Stimulated activated naive CD4-positive, alpha-beta T cell treated with Interleukin-2 at 50 U/mL for 16 hours (primary cell): ENCODE data around the gene TOM1L2.
"Not testable (repeated sequence)": the region's sequence is repeated elsewhere in the genome, so short reads cannot be mapped to it uniquely, and the experiment has no call there.

ENCODE experiments used
- DNase-seq: peaks from one replicate; lab custom pipeline; 2025; lab: John Stamatoyannopoulos, UW

Gene TOM1L2

GRCh38 chr17:17924131-17924856, 47.9 kb downstream of the TOM1L2 start:
- DNase-seq: no peak

- no peak for DNase-seq
Measured at GRCh38 chr17:17922070-17922614, 50.1 kb downstream of the TOM1L2 start.

DNA sequence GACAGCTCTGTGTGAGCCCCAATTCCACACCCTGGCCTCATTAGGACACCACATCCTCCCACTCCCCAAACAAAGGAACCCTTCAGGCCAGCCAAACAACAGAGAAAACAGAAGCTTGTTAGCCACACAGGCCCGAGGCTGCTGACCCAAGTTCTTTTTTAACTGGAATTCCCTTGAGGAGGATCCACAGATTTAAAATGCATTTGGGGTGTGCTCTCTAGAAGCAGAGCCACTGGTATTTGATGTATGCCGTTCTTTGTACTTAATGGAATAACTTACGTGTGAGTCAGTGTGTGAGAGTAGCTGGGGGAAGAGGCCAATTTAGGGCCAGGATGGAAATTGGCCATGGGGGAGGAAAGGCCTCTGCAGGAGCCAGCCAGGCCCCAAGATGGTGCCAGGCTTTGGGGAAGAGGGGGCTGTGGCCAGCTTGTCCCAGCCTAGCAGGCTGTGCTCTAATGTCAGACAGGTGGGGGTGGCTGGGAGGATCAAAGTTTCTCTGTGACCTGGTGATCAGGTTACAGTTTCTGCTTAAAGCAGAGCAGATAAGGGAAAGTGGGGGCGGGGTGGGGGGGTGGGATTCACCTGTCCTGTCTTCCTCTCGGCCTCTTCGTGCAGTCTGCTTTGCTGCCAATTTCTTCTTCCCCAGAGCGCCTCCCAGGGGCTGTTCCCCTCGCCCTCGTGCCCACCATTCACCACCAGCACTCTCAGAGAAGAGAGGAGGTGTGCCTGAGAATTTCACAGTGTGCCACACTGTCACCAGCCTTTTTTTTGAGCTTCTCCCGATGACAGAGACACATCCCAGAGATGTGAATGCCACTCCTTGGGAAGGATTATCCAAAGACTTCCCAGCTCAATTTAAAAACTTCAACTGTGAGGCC, 50.8 kb downstream of the TOM1L2 start:
- DNase-seq: no peak

DNA sequence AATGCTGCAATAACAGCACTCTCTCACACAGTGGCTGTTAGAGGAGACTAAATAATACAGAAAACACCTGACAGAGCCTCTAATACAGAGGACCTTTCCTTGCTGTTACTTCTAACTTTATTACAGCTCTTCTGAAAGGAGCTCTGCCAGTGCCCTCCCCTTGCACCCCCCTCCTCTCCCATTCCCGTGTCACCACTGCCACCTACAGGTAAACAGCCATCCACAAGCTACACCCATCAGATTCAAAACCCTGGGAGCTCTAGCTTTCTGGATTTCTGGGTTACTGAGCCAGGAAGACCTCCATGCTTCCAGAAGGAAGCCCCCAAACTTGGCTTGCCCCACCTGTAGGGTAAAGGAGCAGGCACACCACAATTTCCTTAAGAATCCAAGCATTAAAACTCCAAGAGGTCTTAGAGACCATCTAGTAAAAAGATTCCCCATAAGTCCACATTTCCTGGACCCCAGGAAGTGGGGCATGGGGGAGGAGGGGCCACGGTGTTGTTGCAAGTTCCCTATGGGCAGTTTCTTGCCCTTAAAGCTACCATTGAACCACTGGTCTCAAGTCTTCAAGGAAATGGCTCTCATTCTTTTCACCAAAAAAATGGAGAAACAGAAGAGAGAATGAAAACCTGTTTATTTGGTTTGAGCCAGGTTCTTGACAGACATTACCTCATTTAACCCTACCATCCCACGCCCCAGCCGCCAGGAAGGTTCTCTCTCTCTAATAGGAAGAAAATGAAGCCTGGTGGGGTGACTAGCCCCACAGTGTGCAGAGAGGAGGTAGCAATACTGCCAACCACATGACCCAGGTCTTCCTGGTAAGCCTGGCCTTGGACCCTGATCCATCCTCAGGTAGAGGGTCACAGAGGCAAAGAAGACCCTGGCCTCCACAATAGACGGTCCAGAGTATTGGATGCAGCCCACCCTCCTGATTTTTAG, 52.8 kb downstream of the TOM1L2 start:
- peak; percentile 38 for DNase-seq

DNA sequence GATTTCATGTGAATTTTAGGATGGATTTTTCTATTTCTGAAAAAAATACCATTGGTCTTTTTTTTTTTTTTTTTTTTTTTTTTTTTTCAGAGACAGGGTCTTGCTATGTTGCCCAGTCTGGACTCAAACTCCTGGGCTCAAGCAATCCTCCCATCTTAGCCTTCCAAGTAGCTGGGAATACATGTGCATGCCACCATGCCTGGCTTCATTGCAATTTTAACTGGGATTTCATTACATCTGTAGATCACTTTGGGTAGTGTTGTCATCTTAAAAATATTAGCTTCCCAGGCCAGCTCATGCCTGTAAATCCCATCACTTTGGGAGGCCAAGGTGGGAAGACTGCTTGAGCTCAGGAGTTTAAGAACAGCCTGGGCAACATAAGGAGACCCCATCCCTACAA, 54.8 kb downstream of the TOM1L2 start:
- no peak for DNase-seq

DNA sequence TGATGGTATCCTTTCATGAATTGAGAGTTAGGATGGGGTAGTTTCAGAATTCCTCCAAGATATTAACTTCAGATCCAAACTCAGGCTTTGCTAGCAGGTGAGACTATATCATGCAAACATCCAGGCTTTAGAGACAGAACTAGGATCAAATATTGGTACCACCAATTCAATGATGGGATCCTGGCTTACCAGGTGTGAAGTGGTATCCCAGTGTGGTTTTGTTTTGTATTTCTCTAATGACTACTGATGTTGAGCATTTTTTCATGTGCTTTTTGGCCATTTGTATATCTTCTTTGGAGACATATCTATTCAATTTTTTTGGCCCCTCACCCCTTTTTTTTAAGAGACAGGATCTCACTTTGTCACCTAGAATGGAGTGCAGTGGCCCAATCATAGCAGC, 57.0 kb downstream of the TOM1L2 start:
- DNase-seq: no peak

- DNase-seq: peak; percentile 22
Measured at GRCh38 chr17:17913695-17914332, 58.4 kb downstream of the TOM1L2 start.

GRCh38 chr17:17912336-17912735, 59.9 kb downstream of the TOM1L2 start:
- not testable (repeated sequence) for DNase-seq

DNA sequence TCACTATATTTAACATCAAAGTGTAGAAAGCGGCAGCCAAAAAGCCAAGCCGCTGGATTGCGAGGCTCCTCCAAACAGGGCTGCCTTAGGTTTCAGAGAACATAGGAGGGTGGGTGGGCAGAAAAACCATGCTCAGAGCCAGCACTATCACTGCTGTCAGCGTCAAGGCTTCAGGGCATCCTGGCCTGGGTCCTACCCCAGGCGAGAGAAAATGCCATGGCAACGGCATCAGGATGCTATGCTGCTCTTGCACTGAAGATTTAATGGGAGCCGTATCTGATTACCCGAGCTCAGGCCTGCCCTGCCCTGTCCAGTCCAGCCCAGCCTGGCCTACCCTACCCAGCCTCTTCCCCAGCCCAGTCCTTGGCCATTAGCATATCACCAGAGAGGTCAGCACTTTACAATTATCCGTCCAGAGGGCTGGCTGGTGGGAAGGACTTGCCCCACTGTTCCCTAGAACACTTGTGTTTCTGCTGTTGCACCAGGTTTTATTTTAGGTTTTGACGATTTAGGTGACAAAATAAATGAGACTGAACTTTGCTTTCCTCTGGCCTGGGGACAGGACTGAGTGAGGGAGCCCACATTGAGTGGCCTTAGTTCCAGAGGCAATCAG, 61.1 kb downstream of the TOM1L2 start:
- no peak for DNase-seq

DNA sequence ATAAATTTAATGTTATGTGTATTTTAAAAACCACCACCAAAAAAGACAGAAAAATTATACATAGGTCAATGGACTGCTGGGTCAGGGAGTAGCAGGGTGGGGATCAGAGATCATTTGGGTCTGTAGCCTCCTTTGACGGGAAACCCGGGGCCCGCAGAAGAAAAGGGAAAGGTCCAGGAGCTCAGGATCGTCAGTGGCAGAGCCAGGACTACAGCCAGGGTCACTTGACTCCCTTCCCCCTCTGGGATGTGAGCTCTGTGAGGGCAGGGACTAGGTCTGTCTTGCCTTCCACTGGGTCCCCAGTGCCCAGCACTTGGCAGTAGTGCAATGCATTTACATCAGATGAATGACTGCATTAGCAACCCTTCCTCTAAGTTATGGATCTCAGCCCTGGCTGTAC, 62.1 kb downstream of the TOM1L2 start:
- DNase-seq: no peak

GRCh38 chr17:17909078-17909477, 63.1 kb downstream of the TOM1L2 start:
- no peak for DNase-seq

GRCh38 chr17:17907469-17907868, 64.7 kb downstream of the TOM1L2 start:
- DNase-seq: no peak

DNA sequence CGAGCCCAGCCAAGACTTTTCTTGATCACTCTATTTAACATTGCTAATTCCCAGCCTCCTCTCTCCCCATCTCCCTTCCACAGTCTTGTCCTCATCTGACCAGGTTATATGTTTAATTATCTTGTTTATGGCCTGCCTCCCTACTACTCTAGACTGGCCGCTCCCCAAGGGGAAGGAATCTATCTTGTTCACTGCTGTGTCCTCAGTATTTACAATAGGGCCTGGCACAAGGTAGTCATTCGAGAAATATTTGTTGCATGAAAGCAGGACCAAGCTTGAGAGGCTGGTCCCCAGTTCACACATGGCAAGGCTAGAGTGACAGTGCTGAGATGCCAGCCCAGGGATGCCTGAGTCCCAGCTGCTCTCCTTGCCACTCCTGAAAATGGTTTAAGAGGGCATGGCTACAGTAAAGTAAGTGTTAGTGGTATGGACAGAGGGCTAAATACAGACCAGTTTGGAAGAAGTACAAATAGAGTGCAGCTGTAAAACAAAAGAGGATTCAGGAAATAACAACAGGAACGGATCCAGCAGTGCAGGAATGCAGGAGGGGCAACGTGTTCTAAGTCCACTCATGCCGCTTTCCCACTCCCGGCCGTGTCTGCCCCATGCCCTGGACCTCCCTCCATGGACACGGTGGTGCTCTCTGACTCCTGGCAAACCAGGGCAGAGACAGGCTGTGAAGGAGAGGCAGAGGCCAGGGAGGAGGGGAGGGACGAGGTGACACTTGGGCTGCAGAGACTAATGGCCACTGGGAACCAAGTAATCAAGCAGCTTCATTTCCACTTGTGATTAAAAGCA, 65.6 kb downstream of the TOM1L2 start:
- no peak for DNase-seq

DNA sequence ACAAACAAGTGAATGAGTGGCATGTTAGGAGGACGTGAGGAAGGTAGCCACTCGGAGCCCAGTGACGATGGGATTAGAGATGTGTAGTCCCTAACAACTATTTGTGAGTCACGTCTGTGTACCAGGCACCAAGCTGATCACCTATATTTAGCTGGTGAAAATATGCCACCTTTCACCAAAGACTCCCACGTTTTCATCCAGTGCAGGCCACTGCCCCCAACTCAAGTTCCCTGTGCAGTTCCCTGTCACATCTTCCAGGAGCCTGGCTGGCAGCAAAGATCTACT, 67.2 kb downstream of the TOM1L2 start:
- no peak for DNase-seq

- DNase-seq: no peak
Measured at GRCh38 chr17:17904166-17905035, 67.8 kb downstream of the TOM1L2 start.

DNA sequence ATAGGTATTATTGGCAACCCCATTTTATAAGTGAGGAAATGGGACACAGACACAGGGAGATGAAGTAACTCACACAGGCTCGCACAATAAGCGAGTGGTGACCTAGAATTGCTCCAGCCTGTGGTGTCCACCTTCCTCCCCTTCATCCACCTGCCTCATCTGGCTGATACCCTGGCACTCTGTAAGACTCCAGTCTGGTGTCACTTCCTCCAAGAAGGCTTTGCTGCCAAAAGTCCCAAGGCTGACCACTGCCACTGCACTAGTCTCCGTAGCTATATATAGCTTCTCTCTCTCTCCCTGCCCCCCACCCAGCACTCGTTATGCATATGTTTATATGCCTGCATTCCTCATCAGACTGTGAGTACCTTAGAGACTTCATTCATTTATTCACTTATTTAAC, 69.3 kb downstream of the TOM1L2 start:
- DNase-seq: no peak

- DNase-seq: no peak
Measured at GRCh38 chr17:17902376-17902775, 69.8 kb downstream of the TOM1L2 start.

- DNase-seq: no peak
Measured at GRCh38 chr17:17900615-17901520, 71.3 kb downstream of the TOM1L2 start.
